Liver (tissue), 9 donors: ENCODE data around the gene FEM1B. TPM values are rescaled to one million over a fixed set of nuclear protein-coding genes. Genes with fewer than 3 reads are reported as not detected.

ENCODE experiments used
- DNase-seq: peaks from one replicate; pipeline ENCODE4 v3.0.0-alpha.2; 2017; ENCODE audit warnings: low spot score
- H3K27ac ChIP-seq, 2 donors: one replicate each; pipeline ENCODE4 v1.7.0; 2013; ENCODE audit warnings: inconsistent platforms in 2 of 2, low read length in 2 of 2, control low read depth in 1 of 2, low read depth in 1 of 2, mild to moderate bottlenecking in 1 of 2
- H3K27me3 ChIP-seq, 4 donors: one replicate each; pipeline versions ENCODE4 v1.6.1 to v1.7.0; 2013; ENCODE audit warnings: low read length in 3 of 4, inconsistent platforms in 1 of 4, mild to moderate bottlenecking in 1 of 4, moderate library complexity in 1 of 4; ENCODE audit not compliant: control insufficient read depth in 4 of 4, insufficient read depth in 4 of 4
- H3K36me3 ChIP-seq, 4 donors: one replicate each; pipeline versions ENCODE4 v1.6.1 to v1.7.0; 2013; ENCODE audit warnings: low read length in 3 of 4, mild to moderate bottlenecking in 3 of 4, low read depth in 1 of 4, moderate library complexity in 1 of 4; ENCODE audit not compliant: control insufficient read depth in 4 of 4, insufficient read depth in 3 of 4
- H3K4me1 ChIP-seq, 4 donors: one replicate each; pipeline versions ENCODE4 v1.6.1 to v1.7.0; 2013; ENCODE audit warnings: low read length in 3 of 4, mild to moderate bottlenecking in 3 of 4, moderate library complexity in 1 of 4; ENCODE audit not compliant: control insufficient read depth in 4 of 4, insufficient read depth in 4 of 4
- H3K4me3 ChIP-seq, 3 donors: one replicate each; pipeline versions ENCODE4 v1.6.1 to v1.7.0; 2013; ENCODE audit warnings: low read length in 3 of 3, control low read depth in 1 of 3, low read depth in 1 of 3, mild to moderate bottlenecking in 1 of 3
- H3K9ac ChIP-seq, 2 donors: one replicate each; pipeline ENCODE4 v1.7.0; 2013; ENCODE audit warnings: low read length in 2 of 2, mild to moderate bottlenecking in 2 of 2, moderate library complexity in 2 of 2, control low read depth in 1 of 2, low read depth in 1 of 2
- H3K9me3 ChIP-seq, 4 donors: one replicate each; pipeline versions ENCODE4 v1.6.1 to v1.7.0; 2013; ENCODE audit warnings: low read length in 3 of 4; ENCODE audit not compliant: control insufficient read depth in 4 of 4
- ATF3 ChIP-seq: IDR thresholded peaks from 2 replicates; pipeline ENCODE4 v1.6.1; 2016; ENCODE audit warnings: antibody characterized with exemption
- EGR1 ChIP-seq, 2 donors: IDR thresholded peaks; 2 replicates each; pipeline ENCODE4 v1.6.1; 2016 to 2018; ENCODE audit warnings: antibody characterized with exemption in 2 of 2, low read depth in 2 of 2
- FOXA1 ChIP-seq: IDR thresholded peaks from 2 replicates; pipeline ENCODE4 v1.6.1; 2016; ENCODE audit warnings: antibody characterized with exemption
- FOXA2 ChIP-seq: IDR thresholded peaks from 2 replicates; pipeline ENCODE4 v1.6.1; 2016; ENCODE audit warnings: antibody characterized with exemption
- HNF4A ChIP-seq, 2 donors: conservative IDR thresholded peaks; 2 replicates each; pipeline ENCODE4 v1.6.1; 2016; ENCODE audit warnings: antibody characterized with exemption in 2 of 2, mild to moderate bottlenecking in 2 of 2
- HNF4G ChIP-seq: IDR thresholded peaks from 2 replicates; pipeline ENCODE4 v1.6.1; 2016; ENCODE audit warnings: antibody characterized with exemption
- MAX ChIP-seq: IDR thresholded peaks from 2 replicates; pipeline ENCODE4 v1.6.1; 2016; ENCODE audit warnings: antibody characterized with exemption
- RAD21 ChIP-seq, 2 donors: IDR thresholded peaks; 2 replicates each; pipeline ENCODE4 v1.6.1; 2016; ENCODE audit warnings: antibody characterized with exemption in 2 of 2, mild to moderate bottlenecking in 2 of 2
- REST ChIP-seq: IDR thresholded peaks from 2 replicates; pipeline ENCODE4 v1.6.1; 2016; ENCODE audit warnings: antibody characterized with exemption, mild to moderate bottlenecking
- SP1 ChIP-seq: IDR thresholded peaks from 2 replicates; pipeline ENCODE4 v1.6.1; 2018; ENCODE audit warnings: antibody characterized with exemption, mild to moderate bottlenecking
- TAF1 ChIP-seq: conservative IDR thresholded peaks from 2 replicates; pipeline ENCODE4 v1.6.1; 2016; ENCODE audit warnings: antibody characterized with exemption, mild to moderate bottlenecking
- YY1 ChIP-seq: IDR thresholded peaks from 2 replicates; pipeline ENCODE4 v1.6.1; 2016; ENCODE audit warnings: antibody characterized with exemption, mild to moderate bottlenecking
- ZBTB33 ChIP-seq: IDR thresholded peaks from 2 replicates; pipeline ENCODE4 v1.6.1; 2016; ENCODE audit warnings: antibody characterized with exemption
- WGBS: extraction: QIAGEN DNeasy Blood & Tissue Kit; methylation state at CpG from one replicate; pipeline ENCODE4 v1.1.7; 2013; 5-methylcytosine and 5-hydroxymethylcytosine counted together
- polyA plus RNA-seq, 2 donors: library from polyadenylated mRNA; stranded (reverse) in 1 of 2; unstranded in 1 of 2; fragments of 200-250 nt in 1 of 2; fragments of >200 nt in 1 of 2; fragmentation: Nextera tagmentation in 1 of 2; extraction: Ambion mirVana in 1 of 2; gene quantifications; one replicate each; pipeline versions ENCODE4 v1.2.1 to v1.2.3, GENCODE V29; 2013 to 2015
- total RNA-seq, 2 donors: library from RNA; depleted of rRNA; stranded (reverse); fragments of >200 nt; gene quantifications; one replicate each; pipeline ENCODE4 v1.2.3, GENCODE V29; 2014
- donor health status: healthy.
- donor health status: healthy.
- donor health status: healthy.
- donor health status: healthy.
- donor health status: healthy.

FEM1B gene
- total and polyA plus RNA-seq, 4 donors = 6.2 to 39.5 (median 17.8) TPM

- Histone ChIP-seq H3K9ac (no peak overlapping the region), H3K36me3 (no peaks in the 10 kb centered on the region), H3K27me3 (no peaks in the 10 kb centered on the region), H3K4me1 (peaks cover 4 to 8% (median 6%) of the 10 kb centered on the region in 4 donors), H3K4me3 (no peak overlapping the region), H3K27ac (no peak overlapping the region), H3K9me3 (no peaks in the 10 kb centered on the region)
- DNase-seq = peak; percentile 22
- TF ChIP-seq SP1 (no peak), EGR1 (IDR thresholded peaks at IDR 0.05; ENCODE audit: low read depth in 2 of 2) (no peak), ZBTB33 (no peak), HNF4G (no peak), FOXA1 (no peak), MAX (no peak), ATF3 (no peak), RAD21 (IDR thresholded peaks at IDR 0.05) (no peak), TAF1 (no peak)
- WGBS = 93% methylated on average over 18 of the region's 18 CpGs
Measured at GRCh38 chr15:68313501-68314410, 36.2 kb downstream of the FEM1B start.

- no peak overlapping the region for H3K27ac ChIP-seq
- DNase-seq = no peak
- TF ChIP-seq RAD21 (IDR thresholded peaks at IDR 0.05) (no peak), FOXA2 (no peak), FOXA1 (no peak), HNF4A (conservative IDR thresholded peaks at IDR 0.05) (no peak), REST (no peak), YY1 (no peak)
Measured at GRCh38 chr15:68314563-68314962, 37.0 kb downstream of the FEM1B start.

More at GRCh38 chr15:68314563-68314962, 37.0 kb downstream of the FEM1B start:
- Histone ChIP-seq H3K9ac (no peak overlapping the region), H3K4me3 (no peak overlapping the region), H3K9me3 (no peaks in the 10 kb centered on the region), H3K27me3 (no peaks in the 10 kb centered on the region), H3K4me1 (peaks cover 4 to 8% (median 6%) of the 10 kb centered on the region in 4 donors), H3K36me3 (no peaks in the 10 kb centered on the region)
- 85% methylated on average over 11 of the region's 11 CpGs for WGBS
